DOHH2 (cell line): ENCODE results near the gene GCG.

ENCODE experiments used
- CTCF ChIP-seq: fragments of 200-600 bp; sonication (generic); IDR thresholded peaks from one replicate; pipeline ENCODE4 v1.5.1; 2014; ENCODE audit warnings: antibody characterized with exemption, mild to moderate bottlenecking, low read depth, low read length; ENCODE audit not compliant: poor library complexity, severe bottlenecking
- EZH2phosphoT487 ChIP-seq: fragments of 200-600 bp; sonication (generic); IDR thresholded peaks from 2 replicates; pipeline ENCODE4 v1.6.1; 2017; ENCODE audit warnings: borderline replicate concordance, mild to moderate bottlenecking, antibody characterized with exemption, low read length, moderate library complexity, mixed read lengths

DNA sequence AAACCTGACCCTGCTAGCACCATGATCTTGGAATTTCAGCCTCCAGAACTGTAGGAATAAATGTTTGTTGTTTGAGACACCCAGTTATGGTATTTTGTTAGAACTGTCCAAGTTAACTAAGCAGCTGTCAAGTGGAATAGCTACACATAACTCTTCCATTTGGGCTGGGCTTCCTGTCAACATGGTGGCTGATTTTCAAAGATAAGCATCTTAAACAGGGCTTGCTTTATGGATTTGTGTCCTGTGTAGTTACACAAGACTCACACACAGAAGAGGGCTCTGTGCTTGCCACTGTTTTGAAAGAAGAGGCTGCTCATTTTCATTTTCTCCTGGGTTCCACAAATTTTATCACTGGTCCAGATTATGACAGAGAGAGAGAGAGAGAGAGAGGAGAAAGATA, 35.7 kb downstream of the GCG start:
- TF ChIP-seq CTCF (no peak), EZH2phosphoT487 (no peak)
